Dermis blood vessel endothelial cell (primary cell): ENCODE data around the gene GTF2H4. TPM values are rescaled to one million over a fixed set of nuclear protein-coding genes. Genes with fewer than 3 reads are reported as not detected.
"Not testable (repeated sequence)": the region's sequence is repeated elsewhere in the genome, so short reads cannot be mapped to it uniquely, and the experiment has no call there.

ENCODE experiments used
- DNase-seq: peaks from one replicate; pipeline ENCODE4 v3.0.0; 2010
- total RNA-seq: library from RNA; depleted of rRNA; stranded (reverse); fragments of >200 nt; gene quantifications from 2 replicates; pipeline ENCODE4 v1.2.3, GENCODE V29; 2014

GTF2H4 gene
- total RNA-seq, 1 donor from 2014 or later = 16.2 TPM

- DNase-seq = no peak
Observed at GRCh38 chr6:30926644-30927043, 18.6 kb downstream of the GTF2H4 start.

GRCh38 chr6:30927080-30927479 is 19.1 kb downstream of the GTF2H4 start:
- DNase-seq = not testable (repeated sequence)

GRCh38 chr6:30928677-30929076 is 20.7 kb downstream of the GTF2H4 start:
- DNase-seq = no peak

GRCh38 chr6:30930506-30930905 is 22.5 kb downstream of the GTF2H4 start:
- DNase-seq = no peak

GRCh38 chr6:30931272-30931671 is 23.3 kb downstream of the GTF2H4 start:
- no peak for DNase-seq

- no peak for DNase-seq
Observed at GRCh38 chr6:30931969-30932645, 24.1 kb downstream of the GTF2H4 start, which contains the start of gene SFTA2. TSS of gene SFTA2 (minus strand) at chr6:30932170. CDS start at chr6:30932096, 74 bp downstream.

- no peak for DNase-seq
Observed at GRCh38 chr6:30932665-30933365, 24.8 kb downstream of the GTF2H4 start.

- no peak for DNase-seq
Observed at GRCh38 chr6:30935018-30935417, 27.0 kb downstream of the GTF2H4 start.

GRCh38 chr6:30937265-30937664 is 29.3 kb downstream of the GTF2H4 start:
- DNase-seq = no peak

- no peak for DNase-seq
Observed at GRCh38 chr6:30938730-30939129, 30.7 kb downstream of the GTF2H4 start.

GRCh38 chr6:30939473-30939872 is 31.5 kb downstream of the GTF2H4 start:
- DNase-seq = no peak

- no peak for DNase-seq
Observed at GRCh38 chr6:30940361-30940986, 32.5 kb downstream of the GTF2H4 start, which contains the start of gene MUCL3. TSS of gene MUCL3 (plus strand) at chr6:30940973. CDS start at chr6:30941000, 27 bp downstream.

GRCh38 chr6:30942338-30943060 is 34.5 kb downstream of the GTF2H4 start:
- peak; percentile 79 for DNase-seq

GRCh38 chr6:30944051-30944450 is 36.0 kb downstream of the GTF2H4 start:
- no peak for DNase-seq

- no peak for DNase-seq
Observed at GRCh38 chr6:30945281-30945680, 37.3 kb downstream of the GTF2H4 start.

- no peak for DNase-seq
Observed at GRCh38 chr6:30947231-30947630, 39.2 kb downstream of the GTF2H4 start.

- DNase-seq = no peak
Observed at GRCh38 chr6:30948811-30949210, 40.8 kb downstream of the GTF2H4 start.

- DNase-seq = no peak
Observed at GRCh38 chr6:30951907-30952469, 44.0 kb downstream of the GTF2H4 start.

- DNase-seq = no peak
Observed at GRCh38 chr6:30954631-30955366, 46.8 kb downstream of the GTF2H4 start.

GRCh38 chr6:30955367-30956042 is 47.5 kb downstream of the GTF2H4 start:
- DNase-seq = peak; percentile 9

- no peak for DNase-seq
Observed at GRCh38 chr6:30957716-30958115, 49.7 kb downstream of the GTF2H4 start.
